ENCODE results near the gene RTN1.

The RTN1 gene

GRCh38 chr14:59632381-59632780, 238.2 kb downstream of the RTN1 start:
- TF ChIP-seq CTCF (IDR thresholded peaks at IDR 0.05; ENCODE audit: borderline replicate concordance, insufficient read depth, low read depth, low read length): peak; percentile 66
- H3K4me3 ChIP-seq (ENCODE audit: low read depth, low read length): no peak overlapping the region

- peak; percentile 53; the same call in 1 of the 2 replicates for TF ChIP-seq CTCF (IDR thresholded peaks at IDR 0.05; ENCODE audit: borderline replicate concordance, insufficient read depth, low read depth, low read length)
- H3K4me3 ChIP-seq (ENCODE audit: low read depth, low read length): no peak overlapping the region
These were observed 239.3 kb downstream of the RTN1 start for GRCh38 chr14:59631237-59631636.

- no peak overlapping the region for H3K4me3 ChIP-seq (ENCODE audit: low read depth, low read length)
- no peak for TF ChIP-seq CTCF (IDR thresholded peaks at IDR 0.05; ENCODE audit: borderline replicate concordance, insufficient read depth, low read depth, low read length)
These were observed 240.2 kb downstream of the RTN1 start for GRCh38 chr14:59630288-59630963.

- H3K4me3 ChIP-seq (ENCODE audit: low read depth, low read length): no peak overlapping the region
These were observed 240.9 kb downstream of the RTN1 start for GRCh38 chr14:59629444-59630287.

GRCh38 chr14:59627011-59627520, 243.5 kb downstream of the RTN1 start:
- TF ChIP-seq CTCF (IDR thresholded peaks at IDR 0.05; ENCODE audit: borderline replicate concordance, insufficient read depth, low read depth, low read length): no peak
- H3K4me3 ChIP-seq (ENCODE audit: low read depth, low read length): no peak overlapping the region

More at GRCh38 chr14:59629444-59630287, 240.9 kb downstream of the RTN1 start:
- TF ChIP-seq CTCF (IDR thresholded peaks at IDR 0.05; ENCODE audit: borderline replicate concordance, insufficient read depth, low read depth, low read length): no peak

GRCh38 chr14:59622631-59623030, 247.9 kb downstream of the RTN1 start:
- no peak overlapping the region for H3K4me3 ChIP-seq (ENCODE audit: low read depth, low read length)
- no peak for TF ChIP-seq CTCF (IDR thresholded peaks at IDR 0.05; ENCODE audit: borderline replicate concordance, insufficient read depth, low read depth, low read length)
